Mucosa of stomach (tissue), 1 donor: Measurements from ENCODE around the gene SFSWAP.
"Not testable (repeated sequence)": the region's sequence is repeated elsewhere in the genome, so short reads cannot be mapped to it uniquely, and the experiment has no call there.

Source experiments
- H3K27me3 ChIP-seq: one replicate; pipeline ENCODE4 v1.7.0; 2013; ENCODE audit warnings: mild to moderate bottlenecking, low read length; ENCODE audit not compliant: control insufficient read depth, insufficient read depth
- H3K36me3 ChIP-seq: one replicate; pipeline ENCODE4 v1.7.0; 2013; ENCODE audit warnings: low read length; ENCODE audit not compliant: control insufficient read depth, insufficient read depth
- H3K4me1 ChIP-seq: one replicate; pipeline ENCODE4 v1.7.0; 2013; ENCODE audit warnings: mild to moderate bottlenecking, low read length; ENCODE audit not compliant: control insufficient read depth, insufficient read depth
- H3K4me3 ChIP-seq: one replicate; pipeline ENCODE4 v1.7.0; 2013; ENCODE audit warnings: low read length
- H3K9ac ChIP-seq: one replicate; pipeline ENCODE4 v1.7.0; 2013; ENCODE audit warnings: mild to moderate bottlenecking, low read length, moderate library complexity
- H3K9me3 ChIP-seq: one replicate; pipeline ENCODE4 v1.7.0; 2013; ENCODE audit warnings: mild to moderate bottlenecking, low read length, moderate library complexity; ENCODE audit not compliant: control insufficient read depth
- donor health status: Pancreatic carcinoma.

SFSWAP gene

GRCh38 chr12:131710464-131711457, at the start of gene SFSWAP:
SFSWAP (plus strand) TSS chr12:131711090; CDS start chr12:131711230, 140 bp downstream.
- H3K4me3 ChIP-seq: peak within 1 kb of the TSS; percentile 71

GRCh38 chr12:131661170-131661985, 49.5 kb upstream of the SFSWAP start:
- not testable (repeated sequence) for H3K4me1 ChIP-seq, H3K9ac ChIP-seq, H3K27me3 ChIP-seq, H3K9me3 ChIP-seq, H3K4me3 ChIP-seq, H3K36me3 ChIP-seq

More at GRCh38 chr12:131710464-131711457, at the start of gene SFSWAP:
- peak within 1 kb of the TSS; percentile 70 for H3K9ac ChIP-seq
- no peaks in the 10 kb centered on the region for H3K9me3 ChIP-seq
- no peaks in the 10 kb centered on the region for H3K27me3 ChIP-seq
- H3K4me1 ChIP-seq: peaks cover 13% of the 10 kb centered on the region
- H3K36me3 ChIP-seq: peaks cover 3% of the 10 kb centered on the region

- H3K4me1 ChIP-seq, H3K4me3 ChIP-seq, H3K27me3 ChIP-seq, H3K36me3 ChIP-seq, H3K9me3 ChIP-seq, H3K9ac ChIP-seq: not testable (repeated sequence)
Observed at GRCh38 chr12:131661986-131662288, 49.0 kb upstream of the SFSWAP start.

GRCh38 chr12:131662346-131662745, 48.5 kb upstream of the SFSWAP start:
- H3K27me3 ChIP-seq, H3K4me3 ChIP-seq, H3K9me3 ChIP-seq, H3K9ac ChIP-seq, H3K4me1 ChIP-seq, H3K36me3 ChIP-seq: not testable (repeated sequence)

- not testable (repeated sequence) for H3K4me1 ChIP-seq, H3K4me3 ChIP-seq, H3K9ac ChIP-seq, H3K36me3 ChIP-seq, H3K27me3 ChIP-seq, H3K9me3 ChIP-seq
Observed at GRCh38 chr12:131665666-131666065, 45.2 kb upstream of the SFSWAP start.

GRCh38 chr12:131666486-131666885, 44.4 kb upstream of the SFSWAP start:
- not testable (repeated sequence) for H3K4me3 ChIP-seq, H3K4me1 ChIP-seq, H3K36me3 ChIP-seq, H3K9ac ChIP-seq, H3K9me3 ChIP-seq, H3K27me3 ChIP-seq

GRCh38 chr12:131666978-131667601, 43.8 kb upstream of the SFSWAP start:
- not testable (repeated sequence) for H3K27me3 ChIP-seq, H3K4me3 ChIP-seq, H3K9me3 ChIP-seq, H3K9ac ChIP-seq, H3K4me1 ChIP-seq, H3K36me3 ChIP-seq

- no peak overlapping the region for H3K9ac ChIP-seq
- no peaks in the 10 kb centered on the region for H3K36me3 ChIP-seq
- H3K9me3 ChIP-seq: no peaks in the 10 kb centered on the region
- H3K4me3 ChIP-seq: no peak overlapping the region
- H3K4me1 ChIP-seq: no peaks in the 10 kb centered on the region
- no peaks in the 10 kb centered on the region for H3K27me3 ChIP-seq
Observed at GRCh38 chr12:131671276-131671675, 39.6 kb upstream of the SFSWAP start.

- Histone ChIP-seq H3K4me1 (no peaks in the 10 kb centered on the region), H3K4me3 (no peak overlapping the region), H3K36me3 (no peaks in the 10 kb centered on the region), H3K27me3 (no peaks in the 10 kb centered on the region), H3K9me3 (no peaks in the 10 kb centered on the region), H3K9ac (no peak overlapping the region)
Observed at GRCh38 chr12:131671871-131672270, 39.0 kb upstream of the SFSWAP start.

- H3K36me3 ChIP-seq: no peaks in the 10 kb centered on the region
- H3K9me3 ChIP-seq: no peaks in the 10 kb centered on the region
- H3K27me3 ChIP-seq: no peaks in the 10 kb centered on the region
- no peaks in the 10 kb centered on the region for H3K4me1 ChIP-seq
- H3K9ac ChIP-seq: no peak overlapping the region
- no peak overlapping the region for H3K4me3 ChIP-seq
Observed at GRCh38 chr12:131672311-131672940, 38.5 kb upstream of the SFSWAP start.

- no peaks in the 10 kb centered on the region for H3K27me3 ChIP-seq
- H3K9ac ChIP-seq: no peak overlapping the region
- no peaks in the 10 kb centered on the region for H3K36me3 ChIP-seq
- H3K4me1 ChIP-seq: no peaks in the 10 kb centered on the region
- H3K4me3 ChIP-seq: no peak overlapping the region
- no peaks in the 10 kb centered on the region for H3K9me3 ChIP-seq
Observed at GRCh38 chr12:131672941-131673887, 37.7 kb upstream of the SFSWAP start.
